Muscle of leg (tissue), 11 donors: ENCODE measurements around the gene PMIS2. TPM values are rescaled to one million over a fixed set of nuclear protein-coding genes. Genes with fewer than 3 reads are reported as not detected.

Experiments
- DNase-seq: peaks from one replicate; pipeline ENCODE4 v3.0.0; 2013
- H3K27ac ChIP-seq: one replicate; pipeline ENCODE4 v1.5.1; 2013; ENCODE audit warnings: mild to moderate bottlenecking, low read length, control low read depth
- H3K27me3 ChIP-seq: one replicate; pipeline ENCODE4 v1.6.1; 2013; ENCODE audit warnings: low read length; ENCODE audit not compliant: control insufficient read depth, insufficient read depth
- H3K36me3 ChIP-seq: one replicate; pipeline ENCODE4 v1.6.1; 2013; ENCODE audit warnings: low read length; ENCODE audit not compliant: control insufficient read depth, insufficient read depth
- H3K4me1 ChIP-seq: one replicate; pipeline ENCODE4 v1.6.1; 2013; ENCODE audit warnings: low read length; ENCODE audit not compliant: control insufficient read depth, insufficient read depth
- H3K4me3 ChIP-seq: one replicate; pipeline ENCODE4 v1.5.1; 2013; ENCODE audit warnings: low read length, control low read depth
- H3K9me3 ChIP-seq: replicated peaks from 2 replicates; pipeline ENCODE4 v1.6.1; 2013; ENCODE audit warnings: low read depth, low read length; ENCODE audit not compliant: control insufficient read depth
- WGBS: methylation state at CpG from one replicate; pipeline ENCODE4 v1.1.5; 2013; ENCODE audit warnings: missing lambda C conversion rate; ENCODE audit not compliant: insufficient coverage; 5-methylcytosine and 5-hydroxymethylcytosine counted together
- polyA plus RNA-seq, 8 donors: library from polyadenylated mRNA; unstranded; fragments of 120-200 nt; gene quantifications; one replicate each; pipeline versions ENCODE4 v1.2.1 to v1.2.3, GENCODE V29; 2013; ENCODE audit warnings: inconsistent platforms in 1 of 8, low replicate concordance in 1 of 8; ENCODE audit not compliant: insufficient read length in 8 of 8, insufficient read depth in 1 of 8
- total RNA-seq: library from RNA; stranded (reverse); fragments of 120-200 nt; gene quantifications from one replicate; pipeline ENCODE4 v1.2.4, GENCODE V29; 2013

PMIS2 gene
- total and polyA plus RNA-seq, 9 donors, result not detected

DNA sequence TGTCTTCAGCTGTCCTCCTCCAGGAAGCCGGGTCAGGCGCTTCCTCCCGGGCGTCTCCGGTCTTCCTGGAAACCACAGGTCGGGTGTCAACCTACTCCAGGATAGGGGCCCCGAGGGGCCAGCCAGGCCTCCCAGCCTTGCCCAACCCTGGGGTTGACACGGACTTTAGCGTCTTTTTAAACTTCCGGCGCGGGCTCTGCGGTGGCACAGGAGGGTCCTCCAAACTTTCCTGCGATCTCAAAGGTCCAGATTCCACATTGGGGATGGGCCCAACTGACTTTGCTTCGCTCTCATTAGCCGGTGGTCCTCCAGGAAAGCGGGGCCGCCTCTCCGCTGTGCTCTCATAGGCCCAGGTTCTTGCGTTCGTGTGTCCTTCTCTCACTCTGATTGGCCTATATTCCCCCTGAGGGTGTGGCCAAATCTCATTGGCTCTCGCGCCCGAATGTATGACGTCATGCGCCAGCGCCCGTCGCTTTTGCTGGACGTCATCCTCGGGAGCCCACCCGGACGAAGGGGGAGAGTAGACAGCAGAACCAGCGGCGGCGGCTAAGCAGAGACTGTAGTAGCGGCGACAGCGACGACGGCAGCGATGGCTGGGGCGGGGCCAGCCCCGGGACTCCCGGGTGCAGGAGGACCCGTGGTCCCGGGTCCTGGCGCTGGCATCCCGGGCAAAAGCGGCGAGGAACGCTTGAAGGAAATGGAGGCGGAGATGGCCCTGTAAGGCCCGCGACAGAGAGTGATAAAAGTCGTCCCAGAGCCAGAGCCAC, 42.8 kb downstream of the PMIS2 start, which contains the start of gene RBM42:
RBM42 (plus strand) TSS at position 472 of the 767 bp plus-strand sequence; CDS start at position 590, 118 bp downstream.
- Histone ChIP-seq H3K27ac (peak within 1 kb of the TSS; percentile 97), H3K4me1 (peaks cover 12% of the 10 kb centered on the region), H3K36me3 (peaks cover 35% of the 10 kb centered on the region), H3K9me3 (no peaks in the 10 kb centered on the region), H3K4me3 (peak within 1 kb of the TSS; percentile 74), H3K27me3 (no peaks in the 10 kb centered on the region)
- peak; percentile 100 for DNase-seq
- WGBS, result under 1% methylated on average over 55 of the region's 56 CpGs

DNA sequence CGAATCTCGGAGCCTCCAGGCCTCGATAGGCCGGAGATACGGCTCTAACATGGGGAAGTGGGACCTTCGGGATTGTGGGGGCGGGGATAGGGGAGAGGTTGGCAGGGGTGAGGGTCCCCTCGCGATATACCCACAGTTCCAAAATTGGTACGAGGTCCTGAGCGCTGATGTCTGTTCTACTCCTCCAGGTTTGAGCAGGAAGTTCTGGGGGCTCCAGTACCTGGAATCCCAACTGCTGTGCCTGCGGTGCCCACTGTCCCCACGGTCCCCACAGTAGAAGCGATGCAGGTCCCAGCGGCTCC, 43.3 kb downstream of the PMIS2 start:
- Histone ChIP-seq H3K36me3 (peaks cover 40% of the 10 kb centered on the region), H3K27me3 (no peaks in the 10 kb centered on the region), H3K27ac (peak overlapping the region; percentile 17), H3K9me3 (no peaks in the 10 kb centered on the region), H3K4me1 (peaks cover 12% of the 10 kb centered on the region), H3K4me3 (peak overlapping the region; percentile 74)
- no peak for DNase-seq
- 10% methylated on average over 6 of the region's 15 CpGs for WGBS

DNA sequence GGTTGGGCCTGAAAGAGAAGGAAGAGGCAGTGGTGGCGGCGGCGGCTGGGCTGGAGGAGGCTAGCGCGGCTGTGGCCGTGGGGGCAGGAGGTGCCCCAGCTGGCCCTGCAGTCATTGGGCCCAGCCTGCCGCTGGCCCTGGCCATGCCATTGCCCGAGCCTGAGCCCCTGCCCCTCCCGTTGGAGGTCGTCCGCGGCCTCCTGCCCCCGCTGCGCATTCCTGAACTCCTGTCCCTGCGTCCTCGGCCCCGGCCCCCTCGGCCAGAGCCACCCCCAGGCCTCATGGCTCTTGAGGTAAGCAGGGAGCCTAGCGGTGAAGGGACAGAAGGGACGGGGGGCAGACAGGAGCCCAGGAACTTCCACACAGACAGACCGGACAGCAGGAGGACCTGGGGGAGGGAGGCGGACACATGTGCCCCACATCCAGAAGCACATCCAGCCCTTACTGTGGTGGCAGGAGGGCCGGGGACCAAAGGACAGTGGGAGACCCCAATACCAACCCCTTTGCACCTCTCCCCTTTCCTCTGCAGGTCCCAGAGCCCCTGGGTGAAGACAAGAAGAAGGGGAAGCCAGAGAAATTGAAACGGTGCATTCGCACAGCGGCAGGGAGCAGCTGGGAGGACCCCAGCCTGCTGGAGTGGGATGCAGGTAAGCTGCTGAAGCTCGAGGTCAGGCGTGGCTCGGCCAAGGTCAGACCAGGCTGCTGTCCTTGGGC, 47.9 kb downstream of the PMIS2 start:
- WGBS, result 90% methylated on average over 21 of the region's 29 CpGs
- H3K27ac ChIP-seq, result no peak overlapping the region

DNA sequence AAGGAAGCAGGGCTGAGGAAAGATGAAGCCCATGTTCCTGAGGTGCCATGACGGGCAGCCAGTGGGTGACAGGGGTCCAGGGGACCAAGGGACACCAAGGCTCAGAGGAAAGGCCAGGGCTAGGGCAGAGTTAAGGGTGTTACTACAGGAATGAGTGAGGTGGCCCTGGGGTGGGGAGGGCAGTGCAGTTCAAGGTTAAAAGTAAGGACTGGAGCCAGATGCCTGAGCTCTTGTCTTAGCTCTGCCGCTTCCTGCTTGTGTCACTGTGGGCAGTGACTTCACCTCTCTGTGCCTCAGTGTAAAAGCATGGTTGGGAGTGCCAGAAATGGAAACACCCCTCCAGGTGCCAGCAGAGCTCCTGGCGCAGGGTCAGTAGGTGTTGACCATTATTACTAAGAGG, 50.7 kb downstream of the PMIS2 start:
- 94% methylated on average over 2 of the region's 3 CpGs for WGBS
- peaks cover 4% of the 10 kb centered on the region for H3K4me1 ChIP-seq
- peaks cover 50% of the 10 kb centered on the region for H3K36me3 ChIP-seq
- H3K27ac ChIP-seq, result no peak overlapping the region
- no peak overlapping the region for H3K4me3 ChIP-seq
- H3K9me3 ChIP-seq, result no peaks in the 10 kb centered on the region
- H3K27me3 ChIP-seq, result no peaks in the 10 kb centered on the region
- no peak for DNase-seq

More for the DNA sequence above, 47.9 kb downstream of the PMIS2 start:
- no peaks in the 10 kb centered on the region for H3K9me3 ChIP-seq
- H3K4me1 ChIP-seq, result peaks cover 5% of the 10 kb centered on the region
- H3K27me3 ChIP-seq, result no peaks in the 10 kb centered on the region
- no peak overlapping the region for H3K4me3 ChIP-seq
- H3K36me3 ChIP-seq, result peaks cover 65% of the 10 kb centered on the region
- no peak for DNase-seq

Other genes with a start within 250 kb of the PMIS2 start
- gene FFAR1, start 238.3 kb upstream of the PMIS2 start, total RNA-seq, result 0.04 TPM
- under 1 TPM in 2 of 8 donors, not detected in 6; 0.07 to 0.14 TPM for gene FFAR1, start 238.3 kb upstream of the PMIS2 start, polyA plus RNA-seq
- gene FFAR3, start 227.7 kb upstream of the PMIS2 start, total RNA-seq, result 0.22 TPM
- gene FFAR3, start 227.7 kb upstream of the PMIS2 start, polyA plus RNA-seq, result under 1 TPM in 5 of 8 donors, not detected in 3; 0.06 to 0.24 (median 0.16) TPM
- not detected for gene GPR42, start 215.1 kb upstream of the PMIS2 start, total RNA-seq
- under 1 TPM in 1 of 8 donors, not detected in 7; 0.15 TPM for gene GPR42, start 215.1 kb upstream of the PMIS2 start, polyA plus RNA-seq
- 0.22 TPM for gene FFAR2, start 137.9 kb upstream of the PMIS2 start, total RNA-seq
- gene FFAR2, start 137.9 kb upstream of the PMIS2 start, polyA plus RNA-seq, result under 1 TPM in 7 of 8 donors, not detected in 1; 0.10 to 0.73 (median 0.23) TPM
- 0.18 TPM for gene KRTDAP, start 95.7 kb upstream of the PMIS2 start, total RNA-seq
- gene KRTDAP, start 95.7 kb upstream of the PMIS2 start, polyA plus RNA-seq, result 10 to 100 TPM in 1 of 8 donors, 1 to 10 TPM in 1, under 1 TPM in 2, not detected in 4; 0.43 to 36.6 (median 3.6) TPM
- 2.0 TPM for gene DMKN, start 72.5 kb upstream of the PMIS2 start, total RNA-seq
- 10 to 100 TPM in 1 of 8 donors, 1 to 10 TPM in 7; 1.1 to 22.6 (median 2.1) TPM for gene DMKN, start 72.5 kb upstream of the PMIS2 start, polyA plus RNA-seq
- not detected for gene SBSN, start 57.9 kb upstream of the PMIS2 start, total RNA-seq
- gene SBSN, start 57.9 kb upstream of the PMIS2 start, polyA plus RNA-seq, result 1 to 10 TPM in 1 of 8 donors, under 1 TPM in 3, not detected in 4; 0.10 to 5.1 (median 0.40) TPM
- gene GAPDHS, start 52.7 kb upstream of the PMIS2 start, total RNA-seq, result not detected
- gene GAPDHS, start 52.7 kb upstream of the PMIS2 start, polyA plus RNA-seq, result not detected
- 51.4 TPM for gene TMEM147, start 40.5 kb upstream of the PMIS2 start, total RNA-seq
- 10 to 100 TPM; 41.5 to 50.1 (median 44.6) TPM for gene TMEM147, start 40.5 kb upstream of the PMIS2 start, polyA plus RNA-seq
- not detected for gene ATP4A, start 22.5 kb upstream of the PMIS2 start, total RNA-seq
- gene ATP4A, start 22.5 kb upstream of the PMIS2 start, polyA plus RNA-seq, result under 1 TPM in 1 of 8 donors, not detected in 7; 0.52 TPM
- 9.5 TPM for gene HAUS5, start 26.6 kb downstream of the PMIS2 start, total RNA-seq
- gene HAUS5, start 26.6 kb downstream of the PMIS2 start, polyA plus RNA-seq, result 10 to 100 TPM in 7 of 8 donors, 1 to 10 TPM in 1; 9.4 to 16.1 (median 12.6) TPM
- gene RBM42, start 42.9 kb downstream of the PMIS2 start, total RNA-seq, result 32.8 TPM
- gene RBM42, start 42.9 kb downstream of the PMIS2 start, polyA plus RNA-seq, result 10 to 100 TPM; 44.7 to 55.3 (median 51.5) TPM
- 1.6 TPM for gene ETV2, start 55.6 kb downstream of the PMIS2 start, total RNA-seq
- 1 to 10 TPM; 1.7 to 4.9 (median 3.2) TPM for gene ETV2, start 55.6 kb downstream of the PMIS2 start, polyA plus RNA-seq
- gene COX6B1, start 62.1 kb downstream of the PMIS2 start, total RNA-seq, result 582 TPM
- 100 to 1,000 TPM; 263 to 328 (median 300) TPM for gene COX6B1, start 62.1 kb downstream of the PMIS2 start, polyA plus RNA-seq
- gene UPK1A, start 80.3 kb downstream of the PMIS2 start, total RNA-seq, result not detected
- gene UPK1A, start 80.3 kb downstream of the PMIS2 start, polyA plus RNA-seq, result 1 to 10 TPM in 1 of 8 donors, under 1 TPM in 2, not detected in 5; 0.17 to 7.7 (median 0.28) TPM
- gene ZBTB32, start 118.4 kb downstream of the PMIS2 start, total RNA-seq, result not detected
- gene ZBTB32, start 118.4 kb downstream of the PMIS2 start, polyA plus RNA-seq, result under 1 TPM in 6 of 8 donors, not detected in 2; 0.25 to 0.40 (median 0.36) TPM
- 7.6 TPM for gene KMT2B, start 131.8 kb downstream of the PMIS2 start, total RNA-seq
- 10 to 100 TPM; 17.3 to 33.7 (median 25.3) TPM for gene KMT2B, start 131.8 kb downstream of the PMIS2 start, polyA plus RNA-seq
- 2.1 TPM for gene IGFLR1, start 156.3 kb downstream of the PMIS2 start, total RNA-seq
- gene IGFLR1, start 156.3 kb downstream of the PMIS2 start, polyA plus RNA-seq, result 1 to 10 TPM; 3.0 to 5.6 (median 3.9) TPM
- 14.6 TPM for gene U2AF1L4, start 159.2 kb downstream of the PMIS2 start, total RNA-seq
- gene U2AF1L4, start 159.2 kb downstream of the PMIS2 start, polyA plus RNA-seq, result 10 to 100 TPM; 10.6 to 17.6 (median 14.1) TPM
- 40.2 TPM for gene PSENEN, start 159.5 kb downstream of the PMIS2 start, total RNA-seq
- gene PSENEN, start 159.5 kb downstream of the PMIS2 start, polyA plus RNA-seq, result 10 to 100 TPM; 34.1 to 45.1 (median 36.8) TPM
- gene LIN37, start 162.4 kb downstream of the PMIS2 start, total RNA-seq, result 10.2 TPM
- 10 to 100 TPM in 5 of 8 donors, 1 to 10 TPM in 3; 9.2 to 12.8 (median 10.9) TPM for gene LIN37, start 162.4 kb downstream of the PMIS2 start, polyA plus RNA-seq
- gene HSPB6, start 170.9 kb downstream of the PMIS2 start, total RNA-seq, result 46.7 TPM
- 100 to 1,000 TPM; 236 to 741 (median 528) TPM for gene HSPB6, start 170.9 kb downstream of the PMIS2 start, polyA plus RNA-seq
- 3.9 TPM for gene PROSER3, start 172.0 kb downstream of the PMIS2 start, total RNA-seq
- gene PROSER3, start 172.0 kb downstream of the PMIS2 start, polyA plus RNA-seq, result 10 to 100 TPM in 6 of 8 donors, 1 to 10 TPM in 2; 6.9 to 14.6 (median 11.9) TPM
- gene ARHGAP33, start 189.4 kb downstream of the PMIS2 start, total RNA-seq, result 3.6 TPM
- gene ARHGAP33, start 189.4 kb downstream of the PMIS2 start, polyA plus RNA-seq, result 10 to 100 TPM in 7 of 8 donors, 1 to 10 TPM in 1; 8.3 to 28.5 (median 19.4) TPM
- not detected for gene PRODH2, start 226.7 kb downstream of the PMIS2 start, total RNA-seq
- under 1 TPM in 2 of 8 donors, not detected in 6; 0.18 to 0.27 TPM for gene PRODH2, start 226.7 kb downstream of the PMIS2 start, polyA plus RNA-seq